Measurements from ENCODE around the gene ADAMTS15. TPM values are rescaled to one million over a fixed set of nuclear protein-coding genes. Genes with fewer than 3 reads are reported as not detected.

The ADAMTS15 gene
- total RNA-seq, 2 experiments from 2014 or later = not detected

- no peaks in the 10 kb centered on the region for H3K4me1 Mint-ChIP-seq (ENCODE audit: low read depth)
- H3K9me3 Mint-ChIP-seq = peaks cover under 1% of the 10 kb centered on the region
- H3K27me3 Mint-ChIP-seq (ENCODE audit: low read depth) = peaks cover 14% of the 10 kb centered on the region
- CTCF ChIA-PET = no interaction called here
- H3K4me3 Mint-ChIP-seq = no peak overlapping the region
- no peak overlapping the region for H3K27ac Mint-ChIP-seq
- no peak for DNase-seq
- no peaks in the 10 kb centered on the region for H3K36me3 Mint-ChIP-seq (ENCODE audit: low read depth)
- intact Hi-C loops (cut with micrococcal nuclease) = no loop called here
Observed at GRCh38 chr11:130499828-130500227, 51.4 kb downstream of the ADAMTS15 start.

- Mint-ChIP-seq H3K27me3 (ENCODE audit: low read depth) (peaks cover 20% of the 10 kb centered on the region), H3K4me1 (ENCODE audit: low read depth) (no peaks in the 10 kb centered on the region), H3K4me3 (no peak overlapping the region), H3K27ac (no peak overlapping the region), H3K9me3 (peaks cover 18% of the 10 kb centered on the region), H3K36me3 (ENCODE audit: low read depth) (peaks cover 5% of the 10 kb centered on the region)
- no peak for DNase-seq
- CTCF ChIA-PET = no interaction called here
- intact Hi-C loops (cut with micrococcal nuclease) = no loop called here
Observed at GRCh38 chr11:130504317-130504716, 55.9 kb downstream of the ADAMTS15 start.

DNA sequence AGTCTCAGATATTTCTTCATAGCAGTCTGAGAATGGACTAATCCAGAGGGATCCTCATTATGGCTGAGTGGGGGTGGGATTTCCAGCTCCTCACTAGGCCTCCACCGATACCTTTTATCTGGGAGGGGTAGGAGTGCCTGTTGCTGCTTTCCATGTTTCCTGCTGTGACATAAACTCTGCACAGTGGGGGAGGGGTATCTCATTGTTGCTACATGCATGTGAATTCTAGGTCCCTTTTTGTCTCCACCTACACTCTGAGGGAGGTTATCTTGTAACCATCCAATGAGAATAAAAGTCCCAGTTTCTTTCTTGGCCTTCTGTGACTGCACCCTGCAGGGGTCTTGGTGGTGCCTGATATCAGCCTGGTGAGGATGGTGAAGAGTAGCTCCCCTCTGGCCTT is 60.5 kb downstream of the ADAMTS15 start:
- peaks cover 18% of the 10 kb centered on the region for H3K9me3 Mint-ChIP-seq
- CTCF ChIA-PET = no interaction called here
- H3K36me3 Mint-ChIP-seq (ENCODE audit: low read depth) = peaks cover 5% of the 10 kb centered on the region
- no peak overlapping the region for H3K4me3 Mint-ChIP-seq
- no peaks in the 10 kb centered on the region for H3K4me1 Mint-ChIP-seq (ENCODE audit: low read depth)
- no peak overlapping the region for H3K27ac Mint-ChIP-seq
- H3K27me3 Mint-ChIP-seq (ENCODE audit: low read depth) = peaks cover 9% of the 10 kb centered on the region
- DNase-seq = no peak
- intact Hi-C loops (cut with micrococcal nuclease) = no loop called here

GRCh38 chr11:130509942-130510341 is 61.5 kb downstream of the ADAMTS15 start:
- CTCF ChIA-PET = no interaction called here
- peaks cover 9% of the 10 kb centered on the region for H3K27me3 Mint-ChIP-seq (ENCODE audit: low read depth)
- H3K36me3 Mint-ChIP-seq (ENCODE audit: low read depth) = peaks cover 5% of the 10 kb centered on the region
- no peak for DNase-seq
- intact Hi-C loops (cut with micrococcal nuclease) = no loop called here
- H3K9me3 Mint-ChIP-seq = peaks cover 15% of the 10 kb centered on the region
- no peak overlapping the region for H3K4me3 Mint-ChIP-seq
- H3K27ac Mint-ChIP-seq = no peak overlapping the region
- H3K4me1 Mint-ChIP-seq (ENCODE audit: low read depth) = no peaks in the 10 kb centered on the region

DNA sequence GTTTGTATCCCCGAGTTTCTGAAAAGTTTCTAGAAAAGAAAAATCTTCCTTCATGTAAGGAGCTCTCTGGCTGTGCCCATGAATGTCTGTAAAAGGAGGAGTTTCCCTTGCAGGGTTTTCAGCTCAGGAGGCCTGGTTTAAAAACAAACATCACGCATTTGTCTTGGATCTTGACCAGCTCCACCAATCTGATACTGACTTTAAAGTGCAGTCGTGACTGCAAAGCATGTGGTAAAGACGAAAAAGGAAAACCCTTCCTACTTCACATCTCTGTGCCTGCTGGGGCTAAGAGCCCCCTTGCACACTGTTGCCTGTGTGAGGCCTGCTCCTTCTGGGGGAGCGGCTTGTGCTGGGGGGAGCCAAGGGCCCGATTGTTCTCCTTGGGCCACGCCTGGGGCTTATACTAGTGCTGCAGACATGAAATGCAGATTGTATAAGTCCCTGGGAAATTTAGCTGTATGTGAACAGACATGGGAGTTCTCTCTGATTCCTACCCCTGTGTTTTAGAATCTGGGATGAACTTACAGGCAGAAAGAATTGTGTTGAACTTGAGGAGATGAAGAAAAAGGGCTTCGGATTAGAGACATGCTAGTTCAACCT is 62.1 kb downstream of the ADAMTS15 start:
- Mint-ChIP-seq H3K9me3 (peaks cover 14% of the 10 kb centered on the region), H3K4me1 (ENCODE audit: low read depth) (no peaks in the 10 kb centered on the region), H3K4me3 (no peak overlapping the region), H3K27ac (no peak overlapping the region), H3K36me3 (ENCODE audit: low read depth) (peaks cover 5% of the 10 kb centered on the region), H3K27me3 (ENCODE audit: low read depth) (peaks cover 6% of the 10 kb centered on the region)
- intact Hi-C loops (cut with micrococcal nuclease) = no loop called here
- CTCF ChIA-PET = interaction anchor here (1.4 kb wide), 1 partner anchor 352 kb away, joined by 7 read pairs; no protein-coding TSS in a partner anchor
- DNase-seq = no peak

GRCh38 chr11:130511765-130512164 is 63.3 kb downstream of the ADAMTS15 start:
- Mint-ChIP-seq H3K27ac (no peak overlapping the region), H3K9me3 (peaks cover 12% of the 10 kb centered on the region), H3K27me3 (ENCODE audit: low read depth) (peaks cover 6% of the 10 kb centered on the region), H3K36me3 (ENCODE audit: low read depth) (peaks cover 5% of the 10 kb centered on the region), H3K4me1 (ENCODE audit: low read depth) (no peaks in the 10 kb centered on the region), H3K4me3 (no peak overlapping the region)
- no peak for DNase-seq
- CTCF ChIA-PET = interaction anchor here (1.4 kb wide), 1 partner anchor 351 kb away, joined by 7 read pairs; no protein-coding TSS in a partner anchor
- intact Hi-C loops (cut with micrococcal nuclease) = no loop called here

DNA sequence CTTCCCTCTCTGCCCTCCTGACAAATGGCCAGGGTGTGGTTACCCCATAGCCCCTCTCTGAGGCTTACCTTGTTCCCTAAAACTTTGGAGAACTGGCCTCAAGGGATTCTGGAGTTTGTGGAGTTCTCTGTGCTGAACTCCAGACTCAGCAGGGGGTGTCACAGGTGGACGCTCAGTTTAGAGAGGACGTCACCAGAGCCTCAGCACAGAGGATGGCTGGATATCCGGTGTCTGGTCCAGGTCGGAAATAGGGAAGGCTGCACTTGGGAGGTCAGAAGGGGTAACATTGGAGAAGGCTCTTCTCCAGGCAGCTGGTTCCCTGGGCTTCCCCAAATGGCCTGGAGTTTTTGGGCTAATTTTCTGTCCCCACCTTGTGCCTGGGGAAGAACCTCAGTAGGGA is 64.2 kb downstream of the ADAMTS15 start:
- Mint-ChIP-seq H3K36me3 (ENCODE audit: low read depth) (peaks cover 5% of the 10 kb centered on the region), H3K4me3 (no peak overlapping the region), H3K27me3 (ENCODE audit: low read depth) (peaks cover 5% of the 10 kb centered on the region), H3K4me1 (ENCODE audit: low read depth) (no peaks in the 10 kb centered on the region), H3K9me3 (peaks cover 7% of the 10 kb centered on the region), H3K27ac (no peak overlapping the region)
- DNase-seq = no peak
- intact Hi-C loops (cut with micrococcal nuclease) = no loop called here
- CTCF ChIA-PET = interaction anchor here (0.6 kb wide), 1 partner anchor 381 kb away, joined by 4 read pairs; no protein-coding TSS in a partner anchor

DNA sequence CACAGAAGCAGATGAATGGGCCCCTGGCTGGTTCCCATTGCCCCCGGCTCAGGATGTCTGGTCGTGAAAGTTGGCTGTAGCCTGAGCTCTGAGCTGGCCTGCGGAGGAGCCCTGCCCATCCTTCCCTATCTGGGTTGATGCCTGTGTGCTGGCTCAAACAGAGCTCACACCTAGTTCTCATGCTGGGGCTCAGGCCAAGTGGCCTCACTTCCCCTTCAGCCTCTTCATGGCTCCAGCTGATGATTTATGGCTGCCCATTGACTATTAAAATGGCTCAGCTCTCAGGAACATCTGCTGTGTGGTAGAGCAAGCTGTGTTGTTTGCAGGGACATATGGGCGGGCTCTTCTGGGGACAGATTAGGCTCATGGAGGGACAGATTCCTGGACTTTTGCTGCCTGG is 64.7 kb downstream of the ADAMTS15 start:
- no peak overlapping the region for H3K27ac Mint-ChIP-seq
- CTCF ChIA-PET = interaction anchor here (0.6 kb wide), 1 partner anchor 381 kb away, joined by 4 read pairs; no protein-coding TSS in a partner anchor
- no peak overlapping the region for H3K4me3 Mint-ChIP-seq
- intact Hi-C loops (cut with micrococcal nuclease) = no loop called here
- DNase-seq = no peak
- H3K27me3 Mint-ChIP-seq (ENCODE audit: low read depth) = peaks cover under 1% of the 10 kb centered on the region
- peaks cover under 1% of the 10 kb centered on the region for H3K36me3 Mint-ChIP-seq (ENCODE audit: low read depth)
- no peaks in the 10 kb centered on the region for H3K4me1 Mint-ChIP-seq (ENCODE audit: low read depth)
- H3K9me3 Mint-ChIP-seq = peaks cover 2% of the 10 kb centered on the region

GRCh38 chr11:130514316-130514715 is 65.9 kb downstream of the ADAMTS15 start:
- Mint-ChIP-seq H3K27ac (no peak overlapping the region), H3K36me3 (ENCODE audit: low read depth) (no peaks in the 10 kb centered on the region), H3K4me1 (ENCODE audit: low read depth) (no peaks in the 10 kb centered on the region), H3K27me3 (ENCODE audit: low read depth) (no peaks in the 10 kb centered on the region), H3K9me3 (no peaks in the 10 kb centered on the region), H3K4me3 (no peak overlapping the region)
- DNase-seq = no peak
- CTCF ChIA-PET = interaction anchor here (0.6 kb wide), 1 partner anchor 346 kb away, joined by 3 read pairs; no protein-coding TSS in a partner anchor
- intact Hi-C loops (cut with micrococcal nuclease) = no loop called here

DNA sequence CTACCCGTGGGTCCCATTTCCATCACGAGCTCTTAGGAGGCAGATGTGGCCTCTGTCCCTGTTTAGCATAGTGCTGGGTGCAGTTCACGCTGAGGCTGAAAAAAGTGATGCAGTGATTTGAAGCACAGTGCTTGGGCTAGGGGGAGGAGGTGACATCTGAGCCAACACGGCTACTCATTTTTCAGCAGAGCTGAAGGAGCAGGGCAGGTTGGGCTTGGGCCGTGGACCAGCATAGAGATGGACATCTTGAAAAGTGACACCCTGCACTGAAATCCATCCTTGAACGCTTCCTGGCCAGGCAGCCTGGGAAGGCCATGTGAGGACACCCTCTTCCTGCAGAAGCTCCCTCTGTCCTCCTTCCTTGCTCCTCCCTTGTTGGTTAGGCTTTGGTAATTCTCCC is 66.4 kb downstream of the ADAMTS15 start:
- Mint-ChIP-seq H3K4me3 (no peak overlapping the region), H3K36me3 (ENCODE audit: low read depth) (no peaks in the 10 kb centered on the region), H3K27ac (no peak overlapping the region), H3K9me3 (no peaks in the 10 kb centered on the region), H3K4me1 (ENCODE audit: low read depth) (no peaks in the 10 kb centered on the region), H3K27me3 (ENCODE audit: low read depth) (no peaks in the 10 kb centered on the region)
- intact Hi-C loops (cut with micrococcal nuclease) = no loop called here
- CTCF ChIA-PET = no interaction called here
- no peak for DNase-seq

GRCh38 chr11:130515829-130516553 is 67.5 kb downstream of the ADAMTS15 start:
- no peaks in the 10 kb centered on the region for H3K36me3 Mint-ChIP-seq (ENCODE audit: low read depth)
- H3K4me3 Mint-ChIP-seq = no peak overlapping the region
- H3K27me3 Mint-ChIP-seq (ENCODE audit: low read depth) = no peaks in the 10 kb centered on the region
- H3K27ac Mint-ChIP-seq = no peak overlapping the region
- H3K4me1 Mint-ChIP-seq (ENCODE audit: low read depth) = no peaks in the 10 kb centered on the region
- CTCF ChIA-PET = no interaction called here
- H3K9me3 Mint-ChIP-seq = no peaks in the 10 kb centered on the region
- intact Hi-C loops (cut with micrococcal nuclease) = no loop called here
- no peak for DNase-seq

- DNase-seq = no peak
- intact Hi-C loops (cut with micrococcal nuclease) = no loop called here
- H3K36me3 Mint-ChIP-seq (ENCODE audit: low read depth) = no peaks in the 10 kb centered on the region
- CTCF ChIA-PET = no interaction called here
- H3K4me1 Mint-ChIP-seq (ENCODE audit: low read depth) = no peaks in the 10 kb centered on the region
- H3K27ac Mint-ChIP-seq = no peak overlapping the region
- H3K27me3 Mint-ChIP-seq (ENCODE audit: low read depth) = no peaks in the 10 kb centered on the region
- H3K9me3 Mint-ChIP-seq = no peaks in the 10 kb centered on the region
- no peak overlapping the region for H3K4me3 Mint-ChIP-seq
Observed at GRCh38 chr11:130516554-130517505, 68.4 kb downstream of the ADAMTS15 start.

Data from activated naive CD4-positive, alpha-beta T cell treated with anti-CD3 and anti-CD28 coated beads for 36 hours (primary cell).